Psoas muscle (tissue), 8 donors: ENCODE measurements around the gene FYN. TPM values are rescaled to one million over a fixed set of nuclear protein-coding genes. Genes with fewer than 3 reads are reported as not detected.

Experiments
- ATAC-seq, 4 donors: fragments of 200-7000 bp; cut with Tn5 transposase; one replicate each; pipeline ENCODE4 v1.9.1; 2020; ENCODE audit warnings: moderate library complexity in 3 of 4, mild to moderate bottlenecking in 2 of 4
- DNase-seq, 2 donors: peaks; one replicate each; pipeline ENCODE4 v3.0.0-alpha.2; 2020
- H3K27ac ChIP-seq: fragments of 200-600 bp; one replicate; pipeline ENCODE4 v1.8.0; 2022
- H3K27me3 ChIP-seq, 3 donors: fragments of 200-600 bp in 1 of 3; one replicate each; pipeline versions ENCODE4 v1.6.1 to v1.8.0; 2013 to 2022; ENCODE audit warnings: low read length in 2 of 3, mild to moderate bottlenecking in 2 of 3, moderate library complexity in 1 of 3; ENCODE audit not compliant: insufficient read depth in 3 of 3
- H3K36me3 ChIP-seq, 2 donors: fragments of 200-600 bp in 1 of 2; one replicate each; pipeline versions ENCODE4 v1.6.1 to v1.8.0; 2013 to 2022; ENCODE audit warnings: low read depth in 1 of 2, mild to moderate bottlenecking in 1 of 2, moderate library complexity in 1 of 2; ENCODE audit not compliant: insufficient read depth in 1 of 2
- H3K4me1 ChIP-seq: fragments of 200-600 bp; one replicate; pipeline ENCODE4 v1.8.0; 2022
- H3K4me3 ChIP-seq: fragments of 200-600 bp; one replicate; pipeline ENCODE4 v1.8.0; 2022; ENCODE audit warnings: mild to moderate bottlenecking
- H3K9me3 ChIP-seq: fragments of 200-600 bp; one replicate; pipeline ENCODE4 v1.8.0; 2022
- WGBS, 3 donors: extraction: QIAGEN DNeasy Blood & Tissue Kit; methylation state at CpG; one replicate each; pipeline versions ENCODE4 v1.1.6 to v1.1.7; 2013; 5-methylcytosine and 5-hydroxymethylcytosine counted together
- intact Hi-C, 2 donors: fragments of 100-400 bp; cut with DNase I; formaldehyde crosslinking; loops; one replicate each; pipeline versions ENCODE4 v1.11.0 to v1.14.2; 2022
- polyA plus RNA-seq, 3 donors: library from polyadenylated mRNA; stranded (reverse); fragments of 200-250 nt; gene quantifications; one replicate each; pipeline ENCODE4 v1.2.3, GENCODE V29; 2013
- total RNA-seq, 4 donors: library from RNA; stranded (reverse); fragmentation: NEBNext Ultra II Directional in 2 of 4; extraction: Animal tissue kit (Norgen Biotek cat#: 25700) in 2 of 4; gene quantifications; one replicate each; pipeline versions ENCODE4 v1.2.1 to v1.2.4, GENCODE V29; 2021 to 2023
- TF ChIP-seq, protein P1 (sequence below): fragments of 200-600 bp; IDR thresholded peaks from one replicate; pipeline ENCODE4 v1.8.0; 2022; ENCODE audit warnings: antibody characterized with exemption
- donor health status: healthy with polysubstance abuse.
- donor health status: DM: no; HTN: no; CAD: no; lungs with moderate emphysema.
- donor health status: Bipolar disorder and iron deficiency.
- donor health status: healthy.
- donor health status: DM: yes; HTN: yes; CAD: no.
- donor health status: DM: no; HTN: no; CAD: no.
- donor health status: DM: no; HTN: no; CAD: no.
- donor health status: DM: yes; HTN: yes; CAD: no.

FYN gene
- total and polyA plus RNA-seq, 7 donors, result 7.1 to 27.8 (median 12.3) TPM

DNA sequence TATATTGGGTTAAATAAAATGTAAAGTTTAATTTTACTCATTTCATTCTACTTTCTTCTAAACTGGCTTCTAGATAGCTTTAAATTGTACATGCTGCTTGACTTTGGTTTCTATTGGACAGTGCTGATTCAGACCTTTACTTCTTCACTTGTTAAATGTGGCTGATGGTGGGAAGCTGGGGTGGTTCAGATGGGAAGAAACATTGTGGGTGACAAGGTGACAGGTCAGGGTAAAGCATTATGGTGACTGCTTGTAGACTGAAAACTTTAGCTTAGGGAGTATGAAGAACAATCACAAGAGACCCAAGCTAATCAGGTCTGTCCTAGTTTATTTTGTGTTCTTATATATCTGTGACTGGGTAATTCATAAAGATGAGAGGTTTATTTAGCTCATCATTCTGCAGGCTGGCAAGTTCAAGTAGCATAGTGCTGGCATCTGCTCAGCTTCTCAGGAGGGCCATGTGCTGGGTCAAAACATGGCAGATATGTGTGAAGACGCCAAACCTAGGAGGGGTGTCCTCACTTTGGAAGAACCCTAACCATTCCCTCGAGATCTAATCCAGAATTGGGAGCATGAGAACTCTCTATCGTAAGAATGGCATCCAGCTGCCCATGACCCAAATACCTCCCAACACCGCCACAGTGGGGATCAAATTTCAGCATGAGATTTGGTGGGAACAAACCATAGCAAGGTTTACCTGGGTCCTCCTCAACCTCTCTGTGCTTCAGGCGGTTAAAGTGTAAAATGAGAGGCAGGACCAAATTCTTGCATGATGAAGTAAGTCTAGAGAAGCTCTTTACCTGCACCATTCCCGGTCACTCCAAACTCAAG, 102.8 kb downstream of the FYN start:
- intact Hi-C loops, result no loop called here
- H3K27ac ChIP-seq, result no peak overlapping the region
- H3K36me3 ChIP-seq, result no peaks in the 10 kb centered on the region
- 66 to 80% (median 69%) methylated on average over 6 of the region's 6 CpGs for WGBS, 3 donors
- no peaks in the 10 kb centered on the region for H3K27me3 ChIP-seq
- no peak overlapping the region for H3K4me3 ChIP-seq
- DNase-seq, result no peak
- TF ChIP-seq, protein P1, sequence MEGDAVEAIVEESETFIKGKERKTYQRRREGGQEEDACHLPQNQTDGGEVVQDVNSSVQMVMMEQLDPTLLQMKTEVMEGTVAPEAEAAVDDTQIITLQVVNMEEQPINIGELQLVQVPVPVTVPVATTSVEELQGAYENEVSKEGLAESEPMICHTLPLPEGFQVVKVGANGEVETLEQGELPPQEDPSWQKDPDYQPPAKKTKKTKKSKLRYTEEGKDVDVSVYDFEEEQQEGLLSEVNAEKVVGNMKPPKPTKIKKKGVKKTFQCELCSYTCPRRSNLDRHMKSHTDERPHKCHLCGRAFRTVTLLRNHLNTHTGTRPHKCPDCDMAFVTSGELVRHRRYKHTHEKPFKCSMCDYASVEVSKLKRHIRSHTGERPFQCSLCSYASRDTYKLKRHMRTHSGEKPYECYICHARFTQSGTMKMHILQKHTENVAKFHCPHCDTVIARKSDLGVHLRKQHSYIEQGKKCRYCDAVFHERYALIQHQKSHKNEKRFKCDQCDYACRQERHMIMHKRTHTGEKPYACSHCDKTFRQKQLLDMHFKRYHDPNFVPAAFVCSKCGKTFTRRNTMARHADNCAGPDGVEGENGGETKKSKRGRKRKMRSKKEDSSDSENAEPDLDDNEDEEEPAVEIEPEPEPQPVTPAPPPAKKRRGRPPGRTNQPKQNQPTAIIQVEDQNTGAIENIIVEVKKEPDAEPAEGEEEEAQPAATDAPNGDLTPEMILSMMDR, result no peak
- no peak for ATAC-seq
- no peaks in the 10 kb centered on the region for H3K4me1 ChIP-seq
- no peaks in the 10 kb centered on the region for H3K9me3 ChIP-seq

DNA sequence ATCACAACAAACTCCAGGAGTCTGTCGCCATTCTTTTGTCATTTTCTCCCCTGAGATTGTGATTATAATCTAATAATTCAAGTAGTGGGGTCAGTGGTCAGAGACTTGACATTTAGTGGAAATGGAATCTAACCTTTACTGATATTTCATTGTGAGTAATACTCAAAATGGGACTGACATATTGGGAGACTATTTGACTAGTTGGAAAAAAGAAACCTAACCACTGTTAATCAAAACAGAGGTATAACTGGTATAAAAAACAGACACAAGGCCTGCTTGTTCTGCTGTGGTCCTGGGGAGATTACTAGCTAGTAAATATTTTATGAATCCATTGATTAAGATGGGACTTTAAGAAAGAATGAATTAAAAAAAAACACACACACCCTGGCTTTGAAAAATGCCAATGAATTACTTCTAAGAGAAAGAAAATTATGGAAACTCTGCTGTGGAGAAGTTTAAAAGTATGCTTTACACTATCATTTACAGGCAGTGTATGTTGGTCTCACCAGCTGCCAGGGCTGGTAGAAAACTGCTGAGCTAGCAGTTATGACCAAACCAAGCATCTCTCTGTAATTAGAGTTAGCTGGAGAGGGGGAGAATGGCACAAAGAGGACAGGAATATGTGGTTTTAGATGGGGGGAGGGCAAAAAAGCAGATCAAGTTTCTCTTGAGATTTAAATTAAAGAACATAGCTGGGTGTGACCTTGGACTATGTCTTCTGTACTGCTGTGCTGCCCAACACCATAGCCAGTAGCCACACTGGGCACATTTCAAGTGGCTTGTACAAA, 103.7 kb downstream of the FYN start:
- TF ChIP-seq, protein P1, result no peak
- Histone ChIP-seq H3K27ac (no peak overlapping the region), H3K4me3 (no peak overlapping the region), H3K9me3 (no peaks in the 10 kb centered on the region), H3K4me1 (no peaks in the 10 kb centered on the region), H3K27me3 (no peaks in the 10 kb centered on the region), H3K36me3 (no peaks in the 10 kb centered on the region)
- intact Hi-C loops, result no loop called here
- DNase-seq, result no peak
- 67 to 74% (median 71%) methylated on average over 1 of the region's 1 CpG for WGBS, 3 donors
- ATAC-seq, result no peak

DNA sequence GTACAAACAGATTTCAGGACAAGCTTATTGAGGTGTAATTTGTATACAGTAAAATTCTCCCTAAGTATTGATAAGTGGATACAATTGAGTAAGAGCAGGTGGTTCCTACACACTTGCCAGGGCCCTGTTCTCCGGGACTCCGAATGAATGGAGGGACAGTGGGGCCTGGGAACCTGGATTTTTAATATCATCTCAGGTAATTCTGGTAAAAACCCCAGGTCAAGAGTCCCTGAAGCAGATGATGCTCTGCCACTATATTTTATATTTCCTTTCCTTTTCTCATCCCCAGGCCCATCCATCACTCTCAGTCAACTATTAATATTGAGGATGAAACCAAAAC, 104.9 kb downstream of the FYN start:
- intact Hi-C loops, result no loop called here
- Histone ChIP-seq H3K4me3 (no peak overlapping the region), H3K9me3 (no peaks in the 10 kb centered on the region), H3K27ac (no peak overlapping the region), H3K4me1 (no peaks in the 10 kb centered on the region), H3K27me3 (no peaks in the 10 kb centered on the region), H3K36me3 (no peaks in the 10 kb centered on the region)
- DNase-seq (no peak), ATAC-seq (no peak)
- TF ChIP-seq, protein P1, result no peak
- WGBS, 3 donors, result 86 to 95% (median 92%) methylated on average over 2 of the region's 2 CpGs

DNA sequence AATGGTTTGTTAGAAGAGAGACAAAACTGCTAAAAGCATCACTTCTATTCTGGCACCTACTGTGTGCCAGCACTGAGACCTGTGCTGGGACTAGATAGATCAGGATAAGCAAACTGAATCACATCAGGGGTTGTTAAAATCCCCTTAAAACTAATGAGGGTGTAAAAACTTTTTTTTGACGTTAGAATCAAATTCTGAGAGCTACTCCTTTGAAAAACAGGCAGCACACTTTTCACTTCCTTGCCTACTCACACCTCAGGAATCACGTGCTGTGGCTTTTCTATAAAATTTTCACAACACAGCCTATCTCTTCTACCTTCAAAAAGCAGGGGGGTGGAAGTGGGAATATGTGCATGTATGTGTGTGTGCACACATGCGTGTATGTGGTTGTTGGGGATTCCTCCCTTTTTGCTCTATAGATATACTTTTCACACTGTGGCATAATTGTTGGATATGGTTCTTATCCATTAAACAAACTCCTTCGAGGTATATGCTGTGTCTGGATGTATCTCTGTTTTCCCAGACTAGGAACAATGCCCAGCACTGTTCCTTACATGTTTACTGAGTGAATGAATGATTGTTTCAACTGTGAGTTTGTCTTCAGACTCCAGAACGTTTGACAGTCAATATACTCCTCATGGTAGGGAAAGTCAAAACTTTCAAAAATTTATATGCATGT, 105.4 kb downstream of the FYN start:
- Histone ChIP-seq H3K4me1 (no peaks in the 10 kb centered on the region), H3K27me3 (no peaks in the 10 kb centered on the region), H3K27ac (no peak overlapping the region), H3K9me3 (no peaks in the 10 kb centered on the region), H3K4me3 (no peak overlapping the region), H3K36me3 (no peaks in the 10 kb centered on the region)
- ATAC-seq (no peak), DNase-seq (no peak)
- intact Hi-C loops, result no loop called here
- WGBS, 3 donors, result 64 to 72% (median 70%) methylated on average over 5 of the region's 5 CpGs
- TF ChIP-seq, protein P1, result no peak
